ENCODE results near the gene TLE4.

- no peak for TF ChIP-seq CTCF (IDR thresholded peaks at IDR 0.05; ENCODE audit: low read length)
- no peak for TF ChIP-seq EZH2 (optimal IDR thresholded peaks at IDR 0.05; ENCODE audit: low read depth, low read length)
Observed at GRCh38 chr9:79524266-79524665, 47.5 kb upstream of the TLE4 start.
